GM19025 (cell line): ENCODE results near the gene PRDX4.
A peak's percentile ranks its signal among the peaks of the same experiment; 100 is the strongest.
"Not testable (repeated sequence)": the region's sequence is repeated elsewhere in the genome, so short reads cannot be mapped to it uniquely, and the experiment has no call there.

Experiments used
- ATAC-seq: cut with Tn5 transposase; IDR thresholded peaks from one replicate; pipeline ENCODE4 v1.9.1; 2021; ENCODE audit warnings: mild to moderate bottlenecking, low read depth, moderate library complexity; ENCODE audit not compliant: unreplicated experiment

PRDX4 gene

DNA sequence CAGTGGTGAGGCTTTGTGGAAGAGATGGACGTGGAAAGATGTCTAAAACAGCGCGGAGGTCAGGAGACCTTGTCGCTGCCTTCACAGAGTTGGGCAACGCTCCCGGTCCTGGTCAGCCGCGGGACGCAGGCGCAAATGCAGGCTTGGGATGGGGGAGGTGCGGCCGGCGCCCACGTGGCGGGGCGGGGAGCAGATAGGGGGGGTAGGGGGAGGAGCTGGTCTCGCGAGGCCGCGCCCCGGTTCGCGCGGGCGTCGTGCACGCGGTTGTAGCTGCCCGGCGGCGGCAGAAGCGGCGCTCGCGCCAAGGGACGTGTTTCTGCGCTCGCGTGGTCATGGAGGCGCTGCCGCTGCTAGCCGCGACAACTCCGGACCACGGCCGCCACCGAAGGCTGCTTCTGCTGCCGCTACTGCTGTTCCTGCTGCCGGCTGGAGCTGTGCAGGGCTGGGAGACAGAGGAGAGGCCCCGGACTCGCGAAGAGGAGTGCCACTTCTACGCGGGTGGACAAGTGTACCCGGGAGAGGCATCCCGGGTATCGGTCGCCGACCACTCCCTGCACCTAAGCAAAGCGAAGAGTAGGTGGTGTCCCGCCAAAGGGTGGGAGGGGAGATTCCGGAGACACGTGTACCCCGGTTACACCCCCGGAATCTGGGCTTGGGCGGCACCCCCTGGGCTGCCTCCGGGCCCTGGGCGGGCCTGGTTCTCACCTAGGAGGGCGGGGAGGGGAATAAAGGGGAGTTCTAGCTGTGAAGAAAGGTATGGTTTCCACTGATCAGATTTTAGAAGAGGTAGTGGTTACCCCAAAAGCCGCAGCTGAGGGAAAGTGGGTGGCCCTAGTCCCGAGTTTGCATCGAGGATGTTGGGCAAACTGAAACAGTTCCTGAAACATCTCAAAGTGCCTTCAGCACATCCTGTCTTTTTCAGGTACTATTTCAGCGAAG is at the start of gene PRDX4:
Gene PRDX4, plus strand, starts transcription at position 255 of the 939 bp plus-strand sequence. Its CDS starts 78 bp downstream, at position 333.
- ATAC-seq = peak; percentile 62

DNA sequence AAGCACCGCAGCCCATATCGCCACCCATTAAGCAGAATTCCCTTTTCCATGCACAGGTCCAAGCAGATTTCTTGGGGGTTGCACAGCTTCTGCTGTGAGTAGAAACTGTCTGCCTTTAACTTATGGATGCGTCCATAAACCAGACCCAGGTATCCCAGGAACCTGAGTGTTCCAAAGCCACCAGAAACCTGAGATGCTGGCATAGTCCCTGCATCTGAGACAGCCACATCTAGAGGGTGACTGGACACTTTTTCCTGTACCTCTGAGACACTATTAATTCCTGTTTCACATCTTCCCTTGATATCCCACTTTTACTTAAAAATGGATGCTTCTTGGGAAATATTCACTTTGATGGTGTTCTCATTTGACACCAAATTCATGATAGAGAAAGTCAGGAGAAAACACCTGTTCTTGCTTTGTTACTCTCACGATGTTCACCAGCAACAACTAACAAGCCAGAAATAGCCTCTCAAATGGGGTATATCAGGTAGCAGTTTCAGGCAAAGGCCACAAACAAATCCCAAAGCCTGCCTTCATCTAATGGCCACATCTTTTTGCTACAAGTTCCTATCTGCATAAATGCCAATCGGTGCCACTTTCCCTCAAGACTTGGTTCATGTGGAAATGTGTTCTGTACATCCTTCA is 45.5 kb upstream of the PRDX4 start:
- no peak for ATAC-seq

DNA sequence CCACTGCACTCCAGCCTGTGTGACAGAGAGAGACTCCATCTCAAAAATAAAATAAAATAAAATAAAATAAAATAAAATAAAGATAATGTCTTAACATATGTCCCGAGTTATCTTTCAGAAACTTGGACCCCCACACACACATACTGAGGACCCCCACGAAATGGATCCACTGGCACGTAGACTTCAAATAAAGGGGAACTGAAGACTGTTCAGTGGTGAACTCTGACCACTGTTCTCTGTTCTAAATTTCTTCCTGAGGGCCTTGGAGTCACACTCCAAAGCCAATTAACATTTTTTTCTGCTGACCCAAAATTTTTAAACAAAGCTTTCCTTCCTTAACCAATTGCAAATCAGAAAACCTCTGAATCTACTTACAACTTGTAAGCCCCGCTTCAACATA is 43.5 kb upstream of the PRDX4 start:
- ATAC-seq = no peak

DNA sequence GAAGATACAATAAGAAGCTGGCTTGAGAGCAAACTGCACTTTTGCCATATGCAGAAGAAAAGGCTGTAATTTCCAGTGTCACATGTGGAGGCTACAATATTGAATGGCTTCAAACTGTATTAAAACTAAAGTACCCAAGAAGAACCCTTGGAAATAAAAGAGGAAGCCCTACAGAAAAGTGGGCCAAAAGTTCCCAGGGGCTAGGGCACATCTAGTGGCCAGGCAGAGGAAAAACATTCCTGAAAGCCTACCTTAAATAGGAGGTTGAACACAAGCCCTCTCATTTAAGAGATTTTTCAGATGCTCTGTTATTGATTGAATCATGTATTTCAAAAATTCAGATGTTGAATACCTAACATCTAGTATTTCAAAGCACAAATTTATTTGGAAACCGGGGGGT is 40.6 kb upstream of the PRDX4 start:
- ATAC-seq = no peak

DNA sequence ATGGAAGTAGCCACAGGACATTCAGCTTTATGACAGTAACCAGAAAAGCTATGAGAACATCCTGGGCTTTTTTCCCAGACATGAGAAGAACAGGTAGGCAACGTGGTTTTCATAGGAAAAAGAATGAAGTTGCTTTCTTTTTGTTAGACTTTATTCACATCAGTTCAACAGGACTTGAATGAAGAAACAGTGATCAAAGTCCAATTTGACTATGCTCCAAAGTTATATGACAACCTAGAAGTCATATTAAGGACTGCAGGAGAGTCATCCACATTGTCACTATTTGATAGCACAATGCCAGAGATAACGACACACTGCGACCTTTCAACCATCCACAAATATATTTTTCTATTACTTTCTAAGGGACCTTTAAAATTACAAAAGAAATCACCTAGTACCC is 39.2 kb upstream of the PRDX4 start:
- no peak for ATAC-seq

DNA sequence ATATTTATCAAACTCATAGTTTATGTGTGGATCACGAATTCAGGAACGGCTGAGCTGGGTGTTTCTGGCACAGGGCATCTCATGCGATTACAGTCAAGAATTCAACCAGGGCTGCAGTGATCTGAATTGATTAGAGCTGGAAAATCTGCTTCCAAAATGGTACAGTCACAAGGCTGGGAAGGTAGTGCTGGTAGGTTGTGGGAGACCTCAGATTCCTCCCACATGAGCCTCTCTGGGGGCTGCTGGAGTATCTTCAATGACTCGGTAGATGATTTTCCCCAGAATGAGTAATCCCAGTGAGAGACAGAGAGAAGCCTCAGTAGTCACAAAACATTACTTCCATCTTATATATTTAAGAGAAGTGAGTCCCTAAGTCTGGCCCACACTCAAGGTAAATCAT is 36.2 kb upstream of the PRDX4 start:
- ATAC-seq = no peak

DNA sequence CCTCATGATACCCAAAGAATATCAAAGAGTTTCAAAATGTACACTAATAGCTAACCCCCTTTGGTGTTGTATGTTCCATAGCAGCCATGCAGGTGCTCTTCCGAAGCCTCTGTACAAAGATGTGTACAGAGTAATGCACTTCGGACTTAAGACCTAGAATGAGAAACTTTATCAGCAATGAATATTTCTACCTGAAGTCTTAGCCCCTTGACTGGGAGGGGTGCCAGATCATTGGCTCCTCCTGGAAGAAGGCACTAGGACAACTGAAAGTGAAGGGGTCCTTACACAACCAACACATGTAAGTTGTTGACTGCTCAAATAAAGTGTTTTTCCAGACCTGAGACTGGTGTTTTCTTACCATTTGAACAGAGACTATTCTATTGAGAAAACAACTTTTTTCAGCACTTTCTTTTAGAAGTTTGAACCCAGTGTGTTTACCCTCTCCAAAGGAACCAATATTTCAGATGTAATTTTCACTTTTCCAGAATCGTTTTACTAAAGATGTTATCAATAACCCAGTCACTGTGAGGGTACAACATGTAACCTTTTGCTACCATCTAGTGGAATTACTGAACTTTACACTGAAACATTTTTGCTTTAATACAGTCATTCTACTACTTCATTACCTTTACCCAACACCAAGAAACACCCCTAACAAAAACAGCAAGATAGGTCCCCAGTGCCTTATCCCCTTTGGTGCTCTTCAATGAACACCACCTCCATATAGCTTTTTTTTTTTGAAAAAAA is 33.3 kb upstream of the PRDX4 start:
- ATAC-seq = no peak

DNA sequence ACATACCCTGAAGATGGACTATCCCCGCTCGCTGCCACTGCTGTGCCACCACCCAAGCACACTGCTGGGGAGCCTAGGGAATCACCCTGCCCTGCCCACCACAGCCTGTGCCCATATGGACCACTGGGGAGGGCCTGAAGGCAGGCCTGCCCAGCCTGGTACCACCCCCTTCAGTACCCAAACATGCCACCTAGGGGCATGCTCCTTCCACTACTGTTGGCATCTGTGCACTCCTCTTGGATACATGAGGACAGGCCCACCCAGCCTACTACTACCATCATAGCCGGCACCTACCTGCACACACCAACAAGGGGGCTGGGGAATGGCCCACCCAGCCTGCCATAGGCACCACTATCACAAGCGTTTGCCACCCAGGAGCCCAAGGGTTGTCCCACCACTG is 30.1 kb upstream of the PRDX4 start:
- ATAC-seq = no peak

DNA sequence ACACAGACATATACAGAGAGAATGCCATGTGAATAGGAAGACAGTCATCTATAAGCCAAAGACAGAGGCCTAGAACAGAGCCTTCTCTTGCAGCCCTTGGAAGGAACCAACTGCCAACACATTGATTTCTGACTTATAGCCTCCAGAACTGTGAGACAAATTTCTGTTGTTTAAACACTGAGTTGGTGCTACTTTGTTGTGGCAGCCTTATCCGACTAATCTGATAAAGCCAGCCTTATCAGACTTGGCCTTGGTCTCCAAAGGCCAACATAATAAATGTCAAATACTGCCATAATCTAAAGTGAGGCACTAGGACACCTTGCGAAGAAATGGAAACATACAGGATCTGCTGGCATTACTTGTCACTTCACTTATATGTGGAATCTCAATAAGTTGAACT is 24.3 kb upstream of the PRDX4 start:
- no peak for ATAC-seq

DNA sequence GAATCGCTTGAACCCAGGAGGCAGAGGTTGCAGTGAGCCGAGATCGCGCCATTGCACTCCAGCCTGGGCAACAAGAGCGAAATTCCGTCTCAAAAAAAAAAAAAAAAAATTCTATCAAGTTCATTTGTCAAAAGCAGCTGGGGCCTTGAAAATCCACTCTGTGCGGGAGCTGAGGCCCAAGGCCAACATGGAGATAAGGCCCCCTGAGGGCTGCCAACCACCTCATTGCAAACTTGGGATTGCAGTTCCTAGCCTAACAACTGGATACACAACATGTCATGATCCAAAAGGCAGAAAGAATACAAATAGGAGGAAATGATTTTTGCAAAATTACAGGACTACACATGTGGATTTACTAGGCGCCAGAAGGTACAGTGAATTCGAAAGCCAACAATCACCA is 22.5 kb upstream of the PRDX4 start:
- ATAC-seq = no peak

DNA sequence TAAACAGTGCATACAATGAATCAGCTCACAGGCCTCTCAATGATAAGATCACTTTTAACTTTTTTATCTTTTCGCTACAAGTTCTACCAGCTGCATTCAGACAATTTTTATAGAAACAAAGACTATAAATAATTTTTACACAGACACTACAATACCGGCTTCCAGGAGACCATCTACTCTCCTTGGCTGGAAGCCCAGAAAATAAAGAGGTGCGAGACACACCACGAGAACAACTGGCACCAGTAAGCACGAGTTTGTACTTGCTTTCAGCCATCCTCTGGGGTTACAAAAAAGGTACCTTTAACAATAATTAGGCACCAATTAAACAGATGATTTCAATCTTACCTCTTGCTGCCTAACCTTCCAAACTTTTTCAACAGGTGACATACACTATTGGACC is 11.2 kb upstream of the PRDX4 start:
- ATAC-seq = no peak

DNA sequence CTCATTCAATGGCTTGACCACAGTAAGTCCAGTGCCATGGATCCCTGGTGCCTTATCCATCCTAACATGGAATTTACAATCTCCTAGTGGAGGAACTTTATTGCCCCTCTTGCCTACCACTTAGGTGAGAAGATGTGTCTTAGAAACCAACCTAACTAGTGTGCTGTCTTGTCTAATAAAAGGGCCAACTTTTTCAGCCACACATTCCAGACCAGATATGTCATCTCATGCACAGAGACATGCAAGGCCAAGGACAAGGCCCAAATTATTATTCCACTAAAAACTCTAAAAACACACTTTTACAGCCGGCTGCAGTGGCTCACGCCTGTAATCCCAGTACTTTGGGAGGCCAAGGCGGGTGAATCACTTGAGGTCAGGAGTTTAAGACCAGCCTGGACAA is 10.6 kb upstream of the PRDX4 start:
- ATAC-seq = no peak

DNA sequence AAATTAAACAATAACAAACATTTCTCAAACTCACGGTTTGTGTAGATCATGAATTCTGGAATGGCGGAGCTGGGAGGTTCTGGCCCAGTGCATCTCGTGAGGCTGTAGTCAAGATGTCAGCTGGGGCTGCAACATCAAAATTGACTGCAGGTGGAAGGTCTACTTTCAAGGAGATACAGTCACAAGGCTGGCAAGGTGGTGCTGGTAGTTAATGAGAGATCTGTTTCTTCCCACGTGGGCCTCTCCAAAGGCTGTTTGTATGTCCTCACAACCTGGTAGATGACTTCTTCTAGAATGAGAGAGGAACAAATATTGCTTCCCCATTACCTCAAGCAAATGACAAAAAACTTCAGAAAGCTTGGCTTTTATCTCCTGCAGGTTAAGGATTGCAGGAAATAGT is 8.0 kb upstream of the PRDX4 start:
- ATAC-seq = no peak

DNA sequence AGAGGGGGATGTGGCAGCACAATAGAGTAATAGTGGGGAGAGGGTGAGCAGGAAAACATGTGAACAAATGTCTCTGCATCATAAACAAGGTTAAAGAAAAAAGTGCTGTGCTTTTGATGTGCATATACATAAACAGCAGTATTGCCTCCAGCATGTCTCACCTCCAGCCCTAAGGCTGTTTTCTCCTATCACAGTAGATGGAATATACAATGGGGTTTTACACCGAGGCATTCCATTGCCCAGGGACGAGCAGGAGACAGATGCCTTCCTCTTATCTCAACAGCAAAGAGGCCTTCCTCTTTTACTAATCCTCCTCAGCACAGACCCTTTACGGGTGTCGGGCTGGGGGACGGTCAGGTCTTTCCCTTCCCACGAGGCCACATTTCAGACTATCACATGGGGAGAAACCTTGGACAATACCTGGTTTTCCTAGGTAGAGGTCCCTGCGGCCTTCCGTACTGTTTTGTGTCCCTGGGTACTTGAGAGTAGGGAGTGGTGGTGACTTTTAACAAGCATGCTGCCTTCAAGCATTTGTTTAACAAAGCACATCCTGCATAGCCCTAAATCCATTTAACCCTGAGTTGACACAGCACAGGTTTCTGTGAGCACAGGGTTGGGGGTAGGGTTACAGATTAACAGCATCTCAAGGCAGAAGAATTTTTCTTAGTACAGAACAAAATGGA is 7.1 kb upstream of the PRDX4 start:
- not testable (repeated sequence) for ATAC-seq

DNA sequence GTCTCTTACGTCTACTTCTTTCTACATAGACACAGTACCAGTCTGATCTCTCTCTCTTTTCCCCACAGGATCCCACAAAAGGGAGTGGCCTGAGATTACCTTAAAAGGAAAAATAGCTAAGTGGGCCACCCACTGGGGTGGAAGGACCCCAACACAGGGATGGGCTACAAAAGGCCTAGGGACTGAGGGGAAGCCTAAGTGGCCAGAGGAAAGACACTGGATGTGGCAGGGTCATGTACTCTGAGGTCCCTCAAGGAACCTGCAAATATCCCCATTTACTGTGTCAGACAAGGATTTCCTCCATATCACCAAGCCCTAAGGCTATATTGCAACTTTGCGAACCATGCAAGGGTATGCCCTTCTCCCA is 6.5 kb upstream of the PRDX4 start:
- no peak for ATAC-seq

DNA sequence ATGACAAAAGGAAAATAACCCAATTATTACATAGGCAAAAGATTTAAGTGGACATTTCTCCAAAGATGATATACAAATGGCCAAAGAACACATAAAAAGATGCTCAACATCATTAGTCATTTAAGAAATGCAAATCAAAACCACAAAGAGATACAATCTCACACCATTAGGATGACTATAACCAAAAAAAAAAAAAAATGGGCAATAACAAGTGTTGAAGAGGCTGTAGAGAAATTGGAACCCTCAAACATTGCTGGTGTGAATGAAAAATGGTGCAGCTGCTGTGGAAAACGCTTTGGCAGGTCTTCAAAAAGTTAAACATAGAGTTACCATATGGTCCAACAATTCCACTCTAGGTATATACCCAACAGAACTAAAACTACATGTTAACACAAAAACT is 5.6 kb upstream of the PRDX4 start:
- no peak for ATAC-seq

DNA sequence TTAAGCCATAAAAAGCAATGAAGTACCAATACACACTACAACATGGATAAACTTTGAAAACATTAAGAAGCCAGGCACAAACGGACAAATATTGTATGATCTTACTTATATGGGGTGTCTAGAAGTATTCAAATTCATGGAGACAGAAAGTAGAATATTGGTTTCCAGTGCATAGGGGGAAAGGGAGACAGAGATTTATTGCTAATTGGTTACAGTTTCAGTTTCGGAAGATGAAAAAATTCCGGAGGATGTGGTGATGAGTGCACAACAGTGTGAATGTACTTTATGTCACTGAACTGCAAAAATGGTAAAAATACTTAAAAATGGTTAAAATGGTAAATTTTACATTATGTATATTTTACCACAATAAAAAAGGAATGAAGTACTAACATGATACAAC is 5.1 kb upstream of the PRDX4 start:
- no peak for ATAC-seq

DNA sequence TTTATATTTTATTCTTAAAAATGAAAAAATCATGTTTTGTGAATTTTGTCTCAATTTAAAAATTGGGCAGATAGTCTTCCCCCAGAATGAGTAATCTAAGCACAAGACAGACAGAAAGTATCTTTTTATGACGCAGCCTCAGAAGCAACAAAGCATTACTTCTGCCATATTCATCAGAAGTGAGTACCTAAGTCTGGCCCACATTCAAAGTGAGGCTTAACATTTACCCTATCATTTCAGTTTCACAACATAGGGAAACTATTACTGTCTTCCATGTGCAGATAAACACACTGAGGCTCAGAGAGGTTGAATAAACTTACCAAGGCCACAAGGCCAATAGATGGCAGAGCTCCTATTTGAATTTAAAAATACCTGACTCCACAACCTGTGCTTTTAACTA is 4.4 kb upstream of the PRDX4 start:
- no peak for ATAC-seq

DNA sequence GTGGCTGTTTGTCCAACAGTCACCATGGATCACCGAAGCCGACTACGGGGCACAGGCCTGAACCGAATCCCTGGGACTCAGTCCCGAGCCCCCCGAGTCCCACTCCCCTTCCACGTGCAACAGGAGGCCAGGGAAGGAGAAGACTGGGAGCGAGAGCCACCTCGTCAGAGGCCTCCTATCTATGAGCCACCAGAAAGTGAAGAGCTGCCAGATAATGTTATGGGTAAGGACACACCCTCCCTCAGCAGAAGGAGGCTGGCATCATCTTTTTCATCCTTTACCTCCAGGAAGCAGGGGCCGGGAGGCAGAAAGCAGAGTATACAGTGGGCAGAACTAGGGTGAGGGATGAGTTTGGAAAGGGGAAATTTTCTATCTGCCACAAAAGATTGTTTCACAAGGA is 2.8 kb upstream of the PRDX4 start:
- ATAC-seq = no peak

DNA sequence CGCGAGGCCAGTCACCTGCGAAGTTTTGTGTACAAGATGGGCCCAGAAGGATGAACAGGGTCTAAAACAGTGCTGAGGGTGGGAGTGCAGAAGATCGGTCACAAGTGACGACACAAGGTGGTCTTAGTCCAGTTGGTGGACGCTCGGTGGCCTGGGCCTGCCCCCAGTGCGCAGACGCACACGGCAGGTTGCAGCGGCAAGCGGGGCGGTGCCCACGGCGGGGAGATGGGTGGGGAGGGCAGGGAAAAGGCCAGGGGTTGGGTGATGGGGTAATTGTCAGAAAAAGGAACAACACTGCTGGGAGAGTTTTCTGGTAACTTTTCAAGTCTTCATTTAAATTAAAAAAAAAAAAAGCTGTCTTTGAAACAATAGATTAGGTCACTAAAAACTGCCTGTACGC is 1.0 kb upstream of the PRDX4 start:
- ATAC-seq = no peak

DNA sequence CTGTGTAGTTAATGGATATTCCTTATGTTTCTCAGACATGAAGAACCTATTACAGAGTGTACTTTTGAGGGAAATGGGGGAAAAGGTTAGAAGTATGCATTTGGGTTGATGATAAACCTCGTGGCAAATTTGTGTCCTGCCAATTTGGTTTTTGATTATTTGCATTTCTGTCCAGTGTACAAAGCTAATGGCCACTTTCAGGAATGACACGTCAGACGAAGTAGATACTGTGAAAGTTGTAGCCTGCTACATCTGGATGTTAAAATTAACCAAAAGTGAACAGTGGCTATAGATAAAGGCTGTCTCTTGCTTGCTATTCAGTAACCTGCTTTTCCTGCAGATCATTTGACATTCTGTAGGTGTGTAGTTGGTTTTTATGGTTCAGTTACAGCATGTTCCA is 1.0 kb downstream of the PRDX4 start:
- ATAC-seq = no peak
